Measurements from ENCODE around the gene MSI2.
A peak's percentile ranks its signal among the peaks of the same experiment; 100 is the strongest.

The MSI2 gene

DNA sequence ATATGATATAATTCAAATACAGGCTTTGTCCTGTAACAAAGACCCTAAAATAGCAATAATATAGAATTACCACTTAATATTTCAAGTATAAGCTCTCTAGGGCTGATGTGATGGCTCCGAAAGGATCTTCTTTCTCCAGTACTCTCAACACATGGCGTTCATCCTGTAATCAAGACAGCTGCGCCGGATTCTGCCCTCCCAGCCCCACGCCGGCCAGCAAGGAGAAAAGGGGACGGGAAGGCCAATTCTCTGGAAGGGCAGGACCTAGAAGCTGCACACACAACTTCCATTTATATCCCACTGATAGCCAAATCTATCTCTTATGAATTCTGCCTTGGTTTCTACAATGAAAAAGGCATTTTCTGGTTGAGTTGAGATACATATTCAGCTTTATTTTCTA lies 456.8 kb downstream of the MSI2 start:
- no peak for DNase-seq

DNA sequence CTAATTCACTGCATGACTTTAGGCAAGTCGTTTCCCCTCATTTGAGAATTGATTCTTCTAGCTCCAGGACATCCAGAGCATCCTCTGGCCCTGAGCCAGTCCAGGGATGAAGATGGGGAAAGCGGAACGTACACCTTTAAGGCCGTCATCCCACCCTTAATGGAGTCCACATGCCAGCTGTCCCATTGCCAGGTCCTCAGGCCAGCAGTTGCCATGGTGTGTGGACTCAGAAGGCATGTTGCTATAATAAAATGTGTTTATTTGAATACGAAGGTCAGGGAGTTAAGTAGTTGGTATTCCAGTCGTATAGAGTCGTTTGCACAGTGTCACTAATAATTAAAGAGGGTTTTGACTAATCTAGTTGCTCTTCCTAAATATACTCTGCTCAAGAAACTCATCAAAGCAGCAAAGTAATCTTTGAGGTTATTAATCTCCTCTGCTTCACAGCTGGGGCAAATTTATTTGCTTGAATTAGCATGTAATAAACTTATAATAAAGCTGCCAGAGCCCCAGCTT lies 458.4 kb downstream of the MSI2 start:
- no peak for DNase-seq

DNA sequence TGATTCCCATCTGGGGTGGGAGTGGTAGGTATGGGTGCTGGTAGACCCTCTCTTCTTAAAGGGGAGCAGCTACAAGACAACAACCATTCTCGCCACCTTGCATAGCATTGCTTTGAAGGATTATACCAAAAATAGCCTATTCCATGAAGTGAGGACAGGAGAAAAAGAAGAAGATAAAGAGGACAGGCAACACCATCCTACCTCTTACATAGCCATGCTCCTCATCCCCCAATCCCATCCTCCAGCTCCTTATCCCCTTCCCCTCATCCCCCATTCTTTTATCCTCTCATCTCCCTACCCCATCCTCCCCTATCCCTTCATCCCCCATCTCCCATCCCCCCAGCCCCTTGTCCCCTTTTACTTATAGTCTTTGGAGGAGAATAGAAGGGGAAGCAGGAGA lies 459.7 kb downstream of the MSI2 start:
- DNase-seq: no peak

DNA sequence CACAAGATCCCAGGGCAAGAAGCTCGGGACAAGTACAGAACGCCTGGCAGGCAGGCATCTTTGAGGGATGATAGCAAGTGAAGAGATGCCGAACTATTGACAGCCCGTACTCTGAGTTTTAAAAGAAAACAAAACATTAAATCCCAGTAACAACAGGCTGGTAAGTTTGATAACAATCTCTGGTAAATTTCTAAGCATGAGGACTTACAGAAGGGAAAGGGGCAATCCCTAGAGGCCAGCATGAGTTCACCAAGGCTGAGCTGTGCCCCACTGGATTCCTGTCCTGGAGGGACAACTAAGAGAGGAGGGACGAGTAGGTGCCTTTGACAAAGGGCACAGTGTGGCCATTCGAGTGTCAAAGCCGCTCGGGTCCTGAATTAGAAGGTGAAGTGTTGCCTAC lies 462.6 kb downstream of the MSI2 start:
- no peak for DNase-seq

DNA sequence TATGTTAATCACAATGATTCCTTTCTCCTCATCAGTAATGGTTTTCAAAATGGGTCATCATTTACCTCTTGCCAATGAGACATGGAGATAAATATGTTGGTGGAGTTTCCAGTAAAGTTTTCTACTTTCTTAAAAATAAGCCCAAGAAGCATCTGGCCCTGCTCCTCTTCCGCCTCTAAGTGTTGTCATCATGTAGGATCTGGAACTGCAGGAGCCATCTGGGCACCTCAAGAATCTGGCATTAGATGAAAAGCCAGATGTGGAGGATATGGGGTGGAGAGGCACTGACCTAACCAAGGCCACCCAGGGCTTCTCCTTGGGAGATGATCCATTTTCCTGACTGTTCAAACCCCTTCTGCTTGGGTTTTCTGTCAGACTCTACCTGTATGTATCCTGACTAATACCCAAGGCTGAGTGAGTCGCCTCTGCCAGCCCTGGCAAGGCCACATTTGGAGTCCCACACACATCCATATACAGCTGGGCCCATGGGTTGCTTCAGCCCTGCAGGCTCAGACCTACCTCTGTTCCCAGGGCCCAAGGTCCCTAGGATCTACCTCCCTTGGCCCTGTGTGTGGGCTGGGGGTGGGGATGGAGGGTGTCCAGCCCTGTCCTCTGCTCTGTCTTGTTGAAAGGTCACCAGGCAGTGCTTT lies 464.2 kb downstream of the MSI2 start:
- DNase-seq: no peak

DNA sequence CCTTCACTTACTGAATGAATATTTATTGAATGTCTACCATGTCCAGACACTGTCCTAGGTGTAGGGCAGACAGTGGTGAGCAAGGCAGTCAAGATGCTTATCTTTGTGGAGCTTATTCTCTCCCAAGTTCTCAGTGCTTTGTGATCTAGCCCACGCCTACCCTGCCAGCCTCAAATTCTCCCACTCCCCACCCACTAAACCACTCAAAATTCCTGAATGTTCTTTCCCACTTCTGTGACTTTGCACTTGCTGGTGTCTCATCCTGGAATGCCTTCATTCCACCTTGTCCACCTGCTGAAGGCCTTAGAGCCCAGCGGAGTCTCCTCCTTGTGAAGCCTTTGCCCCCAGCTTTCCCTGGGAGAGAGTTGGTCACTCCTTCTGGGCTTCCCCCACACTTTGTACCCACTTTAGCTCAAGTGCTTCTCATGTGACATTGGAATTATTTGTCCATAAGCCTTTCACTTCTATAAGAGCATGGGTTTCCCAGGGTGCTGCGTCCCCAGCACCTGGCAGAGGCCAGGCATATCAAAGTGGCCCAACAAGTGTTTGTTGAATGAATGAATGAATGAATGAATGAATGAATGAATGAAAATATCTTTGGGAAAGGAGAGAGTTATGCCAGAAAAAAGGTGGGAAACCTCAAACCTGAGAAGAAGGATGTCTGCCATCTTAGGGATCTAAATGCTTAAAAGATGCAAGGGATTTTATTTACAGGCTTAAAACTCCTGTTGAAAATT lies 465.8 kb downstream of the MSI2 start:
- no peak for DNase-seq

DNA sequence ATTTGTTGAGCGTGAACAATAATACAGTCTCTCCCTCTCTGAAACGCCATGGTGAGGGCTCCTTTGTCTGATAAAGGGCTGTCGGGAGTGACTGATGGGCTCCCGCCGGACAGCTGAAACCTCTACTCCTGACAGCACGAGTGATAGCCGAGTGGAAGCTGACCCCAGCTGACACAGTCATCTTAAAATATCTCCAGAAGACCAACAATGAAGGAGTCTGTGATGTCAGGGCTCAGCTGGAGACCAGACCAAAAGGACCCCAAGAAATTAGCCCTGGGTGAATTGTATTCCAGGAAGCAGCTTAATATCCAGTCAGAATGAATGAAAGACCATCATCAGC lies 466.4 kb downstream of the MSI2 start:
- DNase-seq: no peak

DNA sequence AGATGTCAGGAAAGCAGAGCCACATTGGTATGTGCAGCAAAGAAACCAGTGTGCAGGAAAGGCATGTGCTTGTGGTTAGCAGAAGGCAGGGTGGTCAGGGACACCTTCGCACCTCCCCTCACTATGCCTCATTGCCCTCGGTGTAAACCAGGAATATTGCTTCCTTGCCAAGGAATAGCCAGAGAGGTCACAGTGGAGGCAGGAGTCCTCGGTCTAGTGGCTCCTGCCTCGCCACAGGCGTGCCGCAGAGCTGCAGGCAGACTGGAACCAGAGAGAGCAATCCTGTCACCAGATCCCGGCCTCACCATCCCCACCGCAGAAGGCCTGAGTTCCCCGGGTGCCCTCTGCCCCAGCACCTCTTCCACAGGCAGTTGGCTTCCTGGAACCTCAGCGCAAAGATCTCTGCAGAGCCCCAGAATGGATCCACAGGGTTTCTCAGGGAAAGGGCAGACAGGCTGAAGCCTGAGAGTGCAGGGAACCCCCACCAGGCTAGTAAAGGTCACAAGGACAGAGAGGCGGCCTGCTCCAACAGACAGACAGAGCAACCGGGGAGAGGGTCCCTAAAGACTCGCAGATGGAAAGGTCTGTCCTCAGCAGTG lies 467.2 kb downstream of the MSI2 start:
- DNase-seq: no peak

DNA sequence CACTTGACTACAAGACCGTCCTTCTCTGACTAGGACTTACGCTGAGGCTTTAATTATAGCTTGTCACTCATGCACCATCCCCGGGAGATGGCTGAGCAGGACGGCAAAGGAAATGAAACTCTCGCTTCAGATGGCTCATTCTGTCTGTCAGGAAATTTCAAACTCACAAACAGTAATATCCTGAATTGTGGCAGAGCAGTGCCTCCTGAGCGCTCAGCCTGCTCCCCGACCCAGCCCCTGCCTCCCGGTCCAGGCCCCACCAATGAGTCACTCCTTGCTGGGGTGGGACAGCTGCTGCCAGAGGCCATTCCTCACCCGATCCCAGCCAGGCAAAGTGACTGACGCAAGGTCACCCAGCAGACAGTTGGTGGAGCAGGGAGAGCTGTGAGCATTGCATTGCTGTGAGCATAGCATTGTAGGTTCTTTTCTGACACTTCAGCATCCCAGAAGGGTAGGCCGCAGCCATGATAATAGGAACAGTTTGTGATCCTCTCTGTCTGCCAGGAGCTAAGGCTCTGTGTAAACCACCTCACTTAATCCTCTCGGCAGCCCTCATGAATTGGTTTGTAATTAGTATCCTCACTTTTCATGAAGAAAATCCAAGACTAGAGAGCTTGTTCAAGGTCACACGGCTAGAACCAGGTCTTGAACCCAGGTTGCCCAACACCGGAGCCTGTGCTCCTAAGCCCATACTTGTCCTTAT lies 467.9 kb downstream of the MSI2 start:
- peak; percentile 43 to 45 for DNase-seq

DNA sequence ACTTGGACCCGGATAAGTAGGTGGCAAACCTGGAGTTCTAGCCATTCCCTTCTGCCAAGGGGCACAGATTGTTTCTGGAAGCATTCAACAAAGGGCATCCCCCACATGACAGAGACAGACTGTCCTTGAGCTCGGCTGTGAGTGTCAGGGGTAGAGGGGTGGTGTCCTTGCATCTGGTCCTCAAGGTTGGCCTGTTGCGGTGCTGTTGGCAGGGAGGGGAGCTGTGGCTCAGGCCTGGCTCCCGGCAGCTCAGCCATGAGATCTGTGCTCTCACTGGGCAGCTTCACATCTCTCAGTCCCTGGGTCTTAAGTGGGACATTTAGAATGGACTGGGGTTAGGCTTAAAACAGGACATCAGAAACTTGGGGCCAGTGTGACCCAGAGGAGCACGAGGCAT lies 468.4 kb downstream of the MSI2 start:
- no peak for DNase-seq

DNA sequence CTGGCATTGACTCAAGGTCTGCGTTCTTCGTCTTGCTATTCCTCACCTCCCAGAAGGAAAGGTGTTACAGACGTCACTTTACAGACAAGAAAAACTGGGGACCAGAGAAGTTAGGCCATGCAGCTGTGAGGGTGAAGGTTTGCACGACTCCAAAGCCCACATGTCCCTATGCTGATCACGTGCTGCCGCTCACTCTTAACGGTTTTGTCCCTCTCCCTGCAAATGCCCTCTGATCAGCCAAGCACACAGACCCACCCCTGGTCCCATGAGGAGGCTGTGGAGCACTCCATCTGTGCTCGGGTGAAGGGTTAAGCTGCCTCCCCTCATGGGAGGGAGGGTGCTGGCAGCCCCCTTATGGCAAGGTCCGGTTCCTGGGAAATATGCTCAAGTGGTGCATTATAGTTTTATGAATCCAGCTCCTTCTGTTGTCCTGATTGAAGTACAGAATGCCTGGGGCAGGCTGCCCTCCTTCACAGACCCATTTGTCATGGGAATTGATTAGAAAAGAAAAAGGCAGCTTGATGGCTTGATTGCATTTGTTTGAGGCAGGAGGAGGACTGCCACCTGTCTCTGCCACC lies 470.0 kb downstream of the MSI2 start:
- DNase-seq: no peak

DNA sequence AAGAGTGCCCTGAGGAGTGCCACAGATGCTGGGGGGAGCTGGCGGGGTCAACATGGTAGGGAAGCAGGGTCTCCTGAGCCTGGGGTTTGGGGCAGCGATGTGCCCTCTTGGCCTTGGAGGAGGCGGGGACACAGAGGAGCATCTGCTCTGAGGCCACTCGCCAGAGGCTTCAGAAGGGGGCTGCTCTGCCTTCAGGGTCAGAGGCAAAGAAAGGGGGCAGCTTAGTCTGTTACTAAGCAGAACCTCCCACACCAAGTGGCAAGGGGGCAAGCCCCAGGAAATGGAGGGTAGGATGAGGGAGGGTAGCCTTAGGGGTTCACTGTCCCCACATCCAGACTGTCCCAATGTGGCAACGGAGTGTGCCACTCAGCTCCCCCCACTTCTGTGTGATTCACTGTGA lies 470.5 kb downstream of the MSI2 start:
- DNase-seq: no peak

DNA sequence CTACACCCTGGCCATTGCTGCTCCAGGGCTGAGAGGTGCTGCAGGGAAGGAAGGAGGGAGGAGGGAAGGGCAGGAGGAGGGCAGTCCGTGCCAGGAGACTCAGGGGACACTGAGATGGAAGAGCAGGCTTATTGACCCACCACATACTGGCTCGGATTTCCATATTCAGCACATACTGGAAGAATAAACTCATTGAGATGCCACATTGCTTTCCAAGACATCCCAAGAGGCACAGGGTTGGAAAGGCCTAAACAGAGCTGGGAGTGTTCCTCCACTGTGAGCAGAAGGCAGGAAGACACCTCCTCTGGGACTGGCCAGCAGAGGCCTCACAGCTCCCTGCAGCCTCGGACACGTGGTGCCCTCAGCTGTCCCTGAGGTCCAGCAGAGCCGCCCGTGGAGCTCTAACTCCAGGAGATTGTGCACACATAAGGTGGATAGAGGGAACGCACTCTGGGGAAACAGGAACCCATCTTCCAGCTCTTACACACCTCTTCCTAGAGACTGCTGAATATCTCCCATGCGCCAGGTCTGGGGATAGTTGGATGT lies 471.4 kb downstream of the MSI2 start:
- no peak for DNase-seq

DNA sequence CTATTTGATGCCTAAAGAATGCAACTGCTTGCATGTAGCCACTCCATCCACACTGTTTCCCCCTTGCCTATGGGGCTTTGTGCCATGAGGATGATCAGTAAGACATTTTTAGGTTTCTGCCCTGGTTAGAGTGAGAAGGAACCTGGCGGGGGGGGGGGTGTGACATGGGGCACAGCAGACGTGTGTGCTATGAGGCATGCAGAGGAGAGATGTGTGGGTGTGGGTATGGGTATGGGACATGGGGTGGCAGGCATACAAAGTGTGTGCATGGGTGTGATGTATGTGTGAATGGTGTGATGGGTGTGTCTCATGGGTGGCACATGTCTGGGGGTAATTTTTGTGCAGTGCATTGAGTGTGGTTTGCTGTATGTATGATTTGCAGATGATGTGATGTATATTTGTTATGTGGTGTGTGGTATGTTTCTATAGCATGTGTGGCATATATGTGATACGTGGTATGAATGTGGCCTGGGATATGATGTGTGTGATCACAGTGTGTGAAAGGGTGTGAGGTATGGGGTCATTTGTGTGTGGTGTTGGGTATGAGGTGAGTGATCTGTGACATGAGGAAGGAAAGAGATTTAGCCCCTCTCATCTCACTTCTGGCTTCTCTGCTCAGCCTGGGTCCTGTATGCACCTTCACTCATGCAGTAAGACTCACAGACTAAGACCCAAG lies 473.8 kb downstream of the MSI2 start:
- no peak for DNase-seq

DNA sequence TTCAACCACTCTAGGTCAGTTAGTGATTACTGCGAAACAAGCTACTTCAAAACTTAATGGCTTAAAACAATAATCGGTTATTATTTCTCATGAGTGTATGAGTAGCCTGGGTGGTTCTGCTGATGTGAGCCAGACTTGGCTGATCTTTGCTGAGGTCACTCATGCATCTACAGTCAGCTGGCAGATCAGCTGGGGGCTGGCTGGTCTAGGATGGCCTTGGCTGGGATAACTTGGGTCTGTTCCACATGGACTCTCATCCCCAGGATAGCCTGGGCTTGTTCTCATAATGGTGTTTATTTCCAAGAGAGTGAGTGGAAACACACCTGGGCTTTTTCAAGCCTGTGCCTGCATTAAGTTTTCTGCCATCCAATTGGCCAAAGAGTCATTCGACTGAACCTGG lies 475.7 kb downstream of the MSI2 start:
- DNase-seq: no peak

DNA sequence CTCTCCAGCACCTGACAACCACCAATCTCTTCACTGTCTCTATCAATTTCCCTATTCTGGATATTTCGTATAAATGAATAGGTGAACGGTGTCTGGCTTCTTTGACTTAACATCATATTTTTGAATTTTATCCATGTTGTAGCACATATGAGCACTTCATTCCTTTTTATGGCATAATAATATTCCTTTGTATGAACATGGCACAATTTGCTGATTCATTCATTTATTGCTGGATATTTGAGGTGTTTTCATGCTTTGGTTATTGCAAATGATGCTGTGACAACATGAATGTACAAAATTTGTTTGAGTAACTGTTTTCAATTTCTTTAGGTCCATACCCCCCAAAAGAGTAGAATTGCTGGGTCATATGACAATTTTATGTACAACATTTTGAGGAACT lies 476.8 kb downstream of the MSI2 start:
- DNase-seq: no peak

Data from Kasumi-1 (cell line).